Right atrium auricular region (tissue), 2 donors: ENCODE data around the gene PODXL. TPM values are rescaled to one million over a fixed set of nuclear protein-coding genes. Genes with fewer than 3 reads are reported as not detected.

Experiments used
- DNase-seq: peaks from one replicate; pipeline ENCODE4 v3.0.0-alpha.2; 2019; ENCODE audit warnings: low spot score
- H3K27ac ChIP-seq, 2 donors: fragments of 200-600 bp; sonication (generic); 1 replicate in 1 of 2; 2 replicates in 1 of 2; pipeline ENCODE4 v1.5.1; 2016 to 2019
- H3K27me3 ChIP-seq, 2 donors: fragments of 200-600 bp; sonication (generic); one replicate each; pipeline versions ENCODE4 v1.5.1 to v1.6.0; 2017 to 2019
- H3K36me3 ChIP-seq: fragments of 200-600 bp; sonication (generic); one replicate; pipeline ENCODE4 v1.5.1; 2016
- H3K4me1 ChIP-seq, 2 donors: fragments of 200-600 bp; sonication (generic); one replicate each; pipeline versions ENCODE4 v1.5.1 to v1.6.0; 2017 to 2019
- H3K4me3 ChIP-seq, 2 donors: fragments of 200-600 bp; sonication (generic); 1 replicate in 1 of 2; 2 replicates in 1 of 2; pipeline ENCODE4 v1.5.1; 2017 to 2019; ENCODE audit warnings: mild to moderate bottlenecking in 1 of 2, moderate library complexity in 1 of 2
- H3K9me3 ChIP-seq, 2 donors: fragments of 200-600 bp; sonication (generic); one replicate each; pipeline ENCODE4 v1.5.1; 2019
- total RNA-seq, 2 donors: library from RNA; depleted of rRNA; stranded (reverse); fragments of >200 nt; gene quantifications; one replicate each; pipeline ENCODE4 v1.1.0, GENCODE V29; 2016
- TF ChIP-seq, protein P1 (sequence below), 2 donors: fragments of 200-600 bp; sonication (generic); IDR thresholded peaks; one replicate each; pipeline ENCODE4 v1.5.1; 2019; ENCODE audit warnings: antibody characterized with exemption in 2 of 2

PODXL gene
- 100 to 1,000 TPM in 1 of 2 donors, 10 to 100 TPM in 1; 47.6 to 144 TPM for total RNA-seq

GRCh38 chr7:131556053-131556908, at the start of gene PODXL:
PODXL (minus strand) TSS chr7:131556628; CDS start chr7:131556359, 269 bp downstream.
- TF ChIP-seq, protein P1, sequence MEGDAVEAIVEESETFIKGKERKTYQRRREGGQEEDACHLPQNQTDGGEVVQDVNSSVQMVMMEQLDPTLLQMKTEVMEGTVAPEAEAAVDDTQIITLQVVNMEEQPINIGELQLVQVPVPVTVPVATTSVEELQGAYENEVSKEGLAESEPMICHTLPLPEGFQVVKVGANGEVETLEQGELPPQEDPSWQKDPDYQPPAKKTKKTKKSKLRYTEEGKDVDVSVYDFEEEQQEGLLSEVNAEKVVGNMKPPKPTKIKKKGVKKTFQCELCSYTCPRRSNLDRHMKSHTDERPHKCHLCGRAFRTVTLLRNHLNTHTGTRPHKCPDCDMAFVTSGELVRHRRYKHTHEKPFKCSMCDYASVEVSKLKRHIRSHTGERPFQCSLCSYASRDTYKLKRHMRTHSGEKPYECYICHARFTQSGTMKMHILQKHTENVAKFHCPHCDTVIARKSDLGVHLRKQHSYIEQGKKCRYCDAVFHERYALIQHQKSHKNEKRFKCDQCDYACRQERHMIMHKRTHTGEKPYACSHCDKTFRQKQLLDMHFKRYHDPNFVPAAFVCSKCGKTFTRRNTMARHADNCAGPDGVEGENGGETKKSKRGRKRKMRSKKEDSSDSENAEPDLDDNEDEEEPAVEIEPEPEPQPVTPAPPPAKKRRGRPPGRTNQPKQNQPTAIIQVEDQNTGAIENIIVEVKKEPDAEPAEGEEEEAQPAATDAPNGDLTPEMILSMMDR (IDR thresholded peaks at IDR 0.05): peak in 1 of 2 donors; percentile 26
- H3K27me3 ChIP-seq: no peaks in the 10 kb centered on the region
- no peak for DNase-seq
- peak within 1 kb of the TSS; percentile 64 to 77 for H3K4me3 ChIP-seq
- peak within 1 kb of the TSS; percentile 77 to 82 for H3K27ac ChIP-seq
- peaks cover 0 to 48% of the 10 kb centered on the region in 2 donors for H3K4me1 ChIP-seq
- no peaks in the 10 kb centered on the region for H3K36me3 ChIP-seq
- no peaks in the 10 kb centered on the region for H3K9me3 ChIP-seq

GRCh38 chr7:131605280-131605878, 49.0 kb upstream of the PODXL start:
- DNase-seq: no peak
- no peaks in the 10 kb centered on the region for H3K36me3 ChIP-seq
- TF ChIP-seq, protein P1 (IDR thresholded peaks at IDR 0.05): no peak
- H3K27ac ChIP-seq: no peak overlapping the region
- H3K4me3 ChIP-seq: no peak overlapping the region
- H3K9me3 ChIP-seq: no peaks in the 10 kb centered on the region
- peaks cover 0 to 35% of the 10 kb centered on the region in 2 donors for H3K4me1 ChIP-seq
- H3K27me3 ChIP-seq: no peaks in the 10 kb centered on the region

- TF ChIP-seq, protein P1 (IDR thresholded peaks at IDR 0.05): no peak
- no peak overlapping the region for H3K27ac ChIP-seq
- H3K27me3 ChIP-seq: no peaks in the 10 kb centered on the region
These were observed 48.4 kb upstream of the PODXL start for GRCh38 chr7:131604841-131605279.

DNA sequence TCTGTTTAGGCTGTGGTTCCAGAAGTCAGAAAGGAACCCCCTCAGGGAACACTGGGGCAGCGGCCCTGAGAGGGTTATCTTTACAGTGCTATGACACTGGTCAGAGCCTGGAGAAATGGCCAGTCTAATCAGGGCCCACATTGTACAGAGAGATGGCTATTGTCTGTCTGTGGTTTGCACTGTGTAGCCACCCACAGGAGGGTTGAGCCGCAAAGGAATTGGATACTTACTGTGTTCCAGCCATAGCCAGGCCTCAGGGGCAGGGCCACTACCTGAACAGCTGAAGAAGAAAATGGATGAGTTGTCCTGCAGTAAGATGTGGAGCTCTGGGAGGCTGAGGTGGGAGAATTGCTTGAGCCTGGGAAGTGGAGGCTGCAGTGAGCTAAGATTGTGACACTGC, 47.5 kb upstream of the PODXL start:
- DNase-seq: no peak
- Histone ChIP-seq H3K4me1 (peaks cover 0 to 35% of the 10 kb centered on the region in 2 donors), H3K36me3 (no peaks in the 10 kb centered on the region), H3K27ac (no peak overlapping the region), H3K27me3 (no peaks in the 10 kb centered on the region), H3K9me3 (no peaks in the 10 kb centered on the region), H3K4me3 (no peak overlapping the region)
- TF ChIP-seq, protein P1 (IDR thresholded peaks at IDR 0.05): no peak

More at GRCh38 chr7:131604841-131605279, 48.4 kb upstream of the PODXL start:
- no peaks in the 10 kb centered on the region for H3K36me3 ChIP-seq
- H3K9me3 ChIP-seq: no peaks in the 10 kb centered on the region
- H3K4me1 ChIP-seq: peaks cover 0 to 35% of the 10 kb centered on the region in 2 donors
- DNase-seq: no peak
- H3K4me3 ChIP-seq: no peak overlapping the region

GRCh38 chr7:131602994-131603372, 46.6 kb upstream of the PODXL start:
- TF ChIP-seq, protein P1 (IDR thresholded peaks at IDR 0.05): no peak
- Histone ChIP-seq H3K9me3 (no peaks in the 10 kb centered on the region), H3K4me3 (no peak overlapping the region), H3K27ac (peak overlapping the region in 1 of 2 donors; percentile 62), H3K4me1 (peaks cover 0 to 35% of the 10 kb centered on the region in 2 donors), H3K36me3 (no peaks in the 10 kb centered on the region), H3K27me3 (no peaks in the 10 kb centered on the region)
- DNase-seq: no peak
